Lung (tissue), 12 donors: Measurements from ENCODE around the gene PIP5K1C. TPM values are rescaled to one million over a fixed set of nuclear protein-coding genes. Genes with fewer than 3 reads are reported as not detected.

Experiments
- ATAC-seq: fragments of 200-7000 bp; cut with Tn5 transposase; one replicate; pipeline ENCODE4 v1.9.1; 2020; ENCODE audit warnings: moderate number of reproducible peaks; ENCODE audit not compliant: insufficient read depth, low FRiP score
- DNase-seq, 3 donors: peaks; one replicate each; pipeline ENCODE4 v3.0.0-alpha.2; 2013 to 2017
- H3K27ac ChIP-seq, 2 donors: one replicate each; pipeline ENCODE4 v1.5.1; 2013; ENCODE audit warnings: mild to moderate bottlenecking in 2 of 2, moderate library complexity in 2 of 2, control low read depth in 1 of 2, inconsistent platforms in 1 of 2, low read depth in 1 of 2, low read length in 1 of 2
- H3K27me3 ChIP-seq, 3 donors: one replicate each; pipeline ENCODE4 v1.5.1; 2013; ENCODE audit warnings: low read length in 2 of 3; ENCODE audit not compliant: control insufficient read depth in 3 of 3, insufficient read depth in 3 of 3
- H3K36me3 ChIP-seq, 4 donors: one replicate each; pipeline ENCODE4 v1.5.1; 2013; ENCODE audit warnings: low read length in 4 of 4, mild to moderate bottlenecking in 1 of 4, moderate library complexity in 1 of 4; ENCODE audit not compliant: control insufficient read depth in 4 of 4, insufficient read depth in 4 of 4
- H3K4me1 ChIP-seq, 5 donors: one replicate each; pipeline ENCODE4 v1.5.1; 2013; ENCODE audit warnings: low read length in 5 of 5, mild to moderate bottlenecking in 2 of 5, moderate library complexity in 1 of 5; ENCODE audit not compliant: control insufficient read depth in 5 of 5, insufficient read depth in 5 of 5
- H3K4me3 ChIP-seq: one replicate; pipeline ENCODE4 v1.5.1; 2013; ENCODE audit warnings: mild to moderate bottlenecking, control low read depth, moderate library complexity
- H3K9ac ChIP-seq, 2 donors: one replicate each; pipeline ENCODE4 v1.5.1; 2013; ENCODE audit warnings: low read length in 2 of 2, control low read depth in 1 of 2; ENCODE audit not compliant: insufficient read depth in 1 of 2
- H3K9me3 ChIP-seq, 4 donors: one replicate each; pipeline ENCODE4 v1.5.1; 2013; ENCODE audit warnings: low read length in 3 of 4, mild to moderate bottlenecking in 1 of 4, moderate library complexity in 1 of 4; ENCODE audit not compliant: control insufficient read depth in 4 of 4, insufficient read depth in 3 of 4
- CTCF ChIP-seq: IDR thresholded peaks from 2 replicates; pipeline ENCODE4 v1.5.1; 2012; ENCODE audit warnings: mild to moderate bottlenecking; ENCODE audit errors: control extremely low read depth, extremely low read depth
- WGBS, 2 donors: extraction: QIAGEN DNeasy Blood & Tissue Kit; methylation state at CpG; one replicate each; pipeline ENCODE4 v1.1.7; 2013; 5-methylcytosine and 5-hydroxymethylcytosine counted together
- polyA plus RNA-seq, 2 donors: library from polyadenylated mRNA; stranded (reverse); fragments of 200-250 nt; gene quantifications; one replicate each; pipeline ENCODE4 v1.2.1, GENCODE V29; 2013
- total RNA-seq, 2 donors: library from RNA; depleted of rRNA in 1 of 2; stranded (reverse); fragments of >200 nt in 1 of 2; gene quantifications; one replicate each; pipeline ENCODE4 v1.2.1, GENCODE V29; 2014 to 2021
- donor health status: control.
- donor health status: control.
- donor health status: Bipolar disorder and iron deficiency.
- donor health status: healthy.
- donor health status: DM: yes; HTN: yes; CAD: no.

The PIP5K1C gene
- total and polyA plus RNA-seq, 4 donors: 16.3 to 39.4 (median 20.5) TPM

- Histone ChIP-seq H3K4me1 (no peaks in the 10 kb centered on the region), H3K27me3 (no peaks in the 10 kb centered on the region), H3K9me3 (no peaks in the 10 kb centered on the region), H3K36me3 (peaks cover 6 to 66% (median 22%) of the 10 kb centered on the region in 4 donors), H3K27ac (no peak overlapping the region), H3K4me3 (no peak overlapping the region), H3K9ac (no peak overlapping the region)
- no peak for TF ChIP-seq CTCF
- 93 to 95% methylated on average over 37 of the region's 37 CpGs for WGBS, 2 donors
- DNase-seq: no peak
- no peak for ATAC-seq
Observed at GRCh38 chr19:3658870-3659745, 41.2 kb downstream of the PIP5K1C start.

GRCh38 chr19:3658004-3658869, 42.0 kb downstream of the PIP5K1C start:
- ATAC-seq: no peak
- Histone ChIP-seq H3K4me1 (no peaks in the 10 kb centered on the region), H3K9ac (no peak overlapping the region), H3K27me3 (no peaks in the 10 kb centered on the region), H3K27ac (no peak overlapping the region), H3K4me3 (no peak overlapping the region), H3K9me3 (no peaks in the 10 kb centered on the region), H3K36me3 (peaks cover 5 to 69% (median 16%) of the 10 kb centered on the region in 4 donors)
- no peak for TF ChIP-seq CTCF
- no peak for DNase-seq
- 91 to 92% methylated on average over 39 of the region's 39 CpGs for WGBS, 2 donors

- H3K27ac ChIP-seq: no peak overlapping the region
- no peaks in the 10 kb centered on the region for H3K27me3 ChIP-seq
Observed at GRCh38 chr19:3657395-3657769, 42.9 kb downstream of the PIP5K1C start.

More at GRCh38 chr19:3657395-3657769, 42.9 kb downstream of the PIP5K1C start:
- Histone ChIP-seq H3K9ac (no peak overlapping the region), H3K36me3 (peaks cover 6 to 74% (median 21%) of the 10 kb centered on the region in 4 donors), H3K4me1 (no peaks in the 10 kb centered on the region), H3K4me3 (no peak overlapping the region), H3K9me3 (no peaks in the 10 kb centered on the region)
- ATAC-seq: no peak
- 95 to 97% methylated on average over 16 of the region's 16 CpGs for WGBS, 2 donors
- DNase-seq: no peak
- TF ChIP-seq CTCF: no peak
